GM18951 (cell line): ENCODE data around the gene BCAR1.
"Not testable (repeated sequence)": the region's sequence is repeated elsewhere in the genome, so short reads cannot be mapped to it uniquely, and the experiment has no call there.

ENCODE experiments used
- POLR2A ChIP-seq: IDR thresholded peaks from 4 replicates; pipeline ENCODE4 v1.6.1; 2011; ENCODE audit warnings: mild to moderate bottlenecking; ENCODE audit not compliant: insufficient read length, insufficient read depth; ENCODE audit errors: extremely low read depth
- in situ Hi-C: fragments of 300-500 bp; cut with MboI; formaldehyde crosslinking; loops from one replicate; pipeline ENCODE4 v1.12.0; 2022; ENCODE audit warnings: low sequenced_read_pairs, mixed read lengths, inconsistent platforms; ENCODE audit not compliant: unreplicated experiment

Gene BCAR1

DNA sequence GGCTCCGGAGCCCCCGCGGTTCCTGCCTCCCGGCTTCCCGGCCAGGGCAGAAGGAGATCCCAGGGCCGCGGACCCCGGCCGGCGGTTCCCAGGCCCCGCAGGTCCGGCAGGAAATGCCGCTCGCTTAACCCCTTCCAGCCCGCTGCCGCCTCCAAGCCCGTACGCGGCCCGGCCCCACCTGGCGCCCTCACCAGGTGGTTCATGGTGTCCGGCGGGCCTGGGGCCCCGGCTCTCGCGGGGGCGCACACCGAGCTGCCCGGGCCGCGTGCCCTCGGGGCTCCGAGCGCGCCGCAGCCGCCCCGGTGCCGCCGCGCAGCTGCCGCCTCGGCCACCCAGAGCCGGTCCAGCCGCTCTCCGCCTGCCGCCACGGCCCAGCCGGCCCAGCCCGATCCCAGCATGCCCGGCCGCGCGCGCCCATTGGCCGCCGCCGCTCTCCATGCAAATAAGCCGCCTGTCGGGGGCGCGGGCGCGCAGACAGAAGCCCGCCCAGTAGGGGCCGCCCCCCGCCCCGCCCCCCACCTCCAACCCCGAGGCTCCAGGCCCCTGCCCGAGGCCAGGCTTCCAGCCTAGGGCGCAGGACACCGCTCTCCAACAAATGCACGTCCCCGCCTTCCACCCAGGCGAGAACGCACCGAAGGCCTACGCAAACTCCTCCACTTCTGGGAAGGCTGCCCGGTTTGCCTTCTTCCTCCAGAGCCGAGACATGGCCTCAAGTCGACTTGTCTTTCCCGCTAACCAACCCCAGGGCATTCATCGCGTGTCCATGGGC lies at the start of gene BCAR1:
Gene BCAR1, minus strand, starts transcription at position 345 of the 769 bp plus-strand sequence. Its CDS starts 142 bp downstream, at position 203.
- in situ Hi-C loops = no loop called here

GRCh38 chr16:75298267-75298666 lies 46.8 kb upstream of the BCAR1 start:
- no peak for TF ChIP-seq POLR2A
- in situ Hi-C loops = no loop called here

More for the DNA sequence above, at the start of gene BCAR1:
- TF ChIP-seq POLR2A = peak; percentile 72

DNA sequence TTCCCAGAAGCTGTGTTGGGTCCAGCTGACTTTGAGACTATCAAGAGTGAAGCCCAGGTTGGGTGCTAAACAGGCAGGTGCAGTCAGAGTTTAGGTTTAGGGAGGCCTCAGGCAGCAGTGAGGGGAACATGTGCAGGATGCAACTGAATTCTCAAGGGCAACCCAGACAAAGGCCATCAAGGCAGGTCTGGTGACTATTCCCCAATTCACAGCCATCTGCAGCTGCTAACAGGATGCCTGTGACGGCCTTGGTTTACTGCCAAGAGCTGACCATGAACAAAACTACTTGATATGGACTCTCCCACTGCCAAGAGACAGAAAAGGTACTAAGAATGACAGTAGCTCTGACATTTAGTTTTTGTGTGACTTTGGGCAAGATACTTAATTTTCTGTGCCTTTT lies 45.2 kb upstream of the BCAR1 start:
- TF ChIP-seq POLR2A = no peak
- in situ Hi-C loops = no loop called here

GRCh38 chr16:75294773-75295459 lies 43.5 kb upstream of the BCAR1 start:
- no peak for TF ChIP-seq POLR2A
- in situ Hi-C loops = no loop called here

GRCh38 chr16:75293772-75294171 lies 42.3 kb upstream of the BCAR1 start:
- no peak for TF ChIP-seq POLR2A
- in situ Hi-C loops = no loop called here

DNA sequence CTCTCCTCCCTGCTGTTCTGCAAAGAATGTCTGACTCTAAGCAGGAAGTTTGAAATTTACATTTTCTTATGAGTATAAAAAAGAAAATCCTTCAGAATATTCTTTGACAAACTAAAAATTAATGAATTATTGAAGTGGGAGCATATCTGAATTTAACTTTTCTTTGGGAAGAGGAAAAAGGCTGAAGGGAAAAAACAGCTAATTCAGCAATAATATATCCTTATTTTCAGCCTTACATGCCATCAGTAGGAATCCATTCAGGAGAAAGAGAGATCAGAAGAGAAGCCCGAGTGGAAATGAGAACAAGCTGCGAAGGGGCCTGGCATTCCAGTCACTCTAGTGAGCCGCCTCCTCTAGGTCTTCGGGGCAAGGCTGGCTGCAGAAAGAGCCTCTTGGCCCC lies 41.7 kb upstream of the BCAR1 start:
- in situ Hi-C loops = no loop called here
- no peak for TF ChIP-seq POLR2A

GRCh38 chr16:75292691-75293090 lies 41.3 kb upstream of the BCAR1 start:
- TF ChIP-seq POLR2A = no peak
- in situ Hi-C loops = no loop called here

GRCh38 chr16:75289189-75289588 lies 37.8 kb upstream of the BCAR1 start:
- in situ Hi-C loops = no loop called here
- TF ChIP-seq POLR2A = no peak

DNA sequence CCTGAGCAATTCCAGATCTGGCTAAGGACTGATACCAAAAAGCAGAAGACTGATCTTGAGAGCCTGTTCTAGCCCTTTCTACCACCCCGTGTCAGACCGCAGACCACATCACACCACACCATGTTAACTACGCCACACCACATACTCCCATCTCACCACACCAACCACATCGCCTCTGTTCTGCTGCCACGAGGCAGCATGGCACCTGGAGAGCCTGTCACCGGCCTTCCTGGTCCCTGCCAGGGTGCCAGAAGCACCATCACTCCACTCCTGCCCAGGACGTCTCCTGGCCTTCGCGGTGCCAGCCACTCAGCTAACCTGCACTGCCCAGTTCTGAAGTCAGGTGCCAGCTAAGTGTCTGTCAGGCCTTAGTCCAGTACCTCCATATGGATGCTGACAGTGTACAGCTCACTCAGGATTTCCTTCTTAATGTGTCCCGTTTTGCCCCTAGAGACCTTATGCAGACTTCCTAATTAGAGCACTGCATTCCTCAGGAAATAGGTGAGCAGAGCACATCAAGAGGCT lies 37.2 kb upstream of the BCAR1 start:
- TF ChIP-seq POLR2A = no peak
- in situ Hi-C loops = no loop called here

GRCh38 chr16:75288181-75288580 lies 36.8 kb upstream of the BCAR1 start:
- no peak for TF ChIP-seq POLR2A
- in situ Hi-C loops = no loop called here

- no peak for TF ChIP-seq POLR2A
- in situ Hi-C loops = no loop called here
Measured at GRCh38 chr16:75287708-75288107, 36.3 kb upstream of the BCAR1 start.

GRCh38 chr16:75286389-75286788 lies 35.0 kb upstream of the BCAR1 start:
- no peak for TF ChIP-seq POLR2A
- in situ Hi-C loops = no loop called here

DNA sequence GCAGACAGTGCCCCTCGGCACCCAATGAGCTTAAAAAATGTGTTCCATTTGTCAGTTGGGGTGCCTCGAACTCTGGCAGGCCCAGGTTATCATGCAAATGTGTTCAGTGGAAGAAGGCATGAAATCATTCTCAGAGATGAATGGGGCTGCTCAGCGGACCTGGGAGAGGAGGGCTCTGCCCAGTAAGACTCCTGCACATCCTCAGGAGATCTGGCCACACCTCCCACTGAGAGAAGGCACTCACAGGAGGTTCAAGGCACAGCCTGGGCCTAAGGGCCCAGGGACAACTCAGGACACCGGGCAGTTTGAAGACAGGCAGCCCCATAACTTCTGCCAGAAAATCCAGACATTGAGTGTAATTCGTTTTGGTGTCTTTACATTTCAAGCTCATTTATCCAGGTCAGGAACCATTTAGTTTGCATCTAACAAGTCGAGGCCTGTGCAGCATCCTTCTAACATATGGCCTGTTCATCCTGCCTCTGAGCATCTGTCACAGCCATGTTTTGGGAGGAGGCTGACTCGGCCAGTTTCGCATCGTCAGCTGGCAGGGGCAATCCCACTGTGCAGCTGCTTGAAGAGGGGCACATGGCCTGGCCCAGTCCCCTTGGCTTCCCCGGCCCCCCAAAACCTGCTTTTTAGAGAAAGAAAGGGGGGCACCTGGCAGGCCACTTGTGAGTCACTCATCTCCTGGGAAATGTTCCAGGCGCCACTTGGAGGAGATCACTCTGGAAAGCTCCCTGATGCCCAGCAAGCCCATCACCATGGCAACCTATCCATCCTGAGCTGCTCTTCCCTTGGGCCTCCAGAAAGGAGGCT lies 31.2 kb upstream of the BCAR1 start:
- no peak for TF ChIP-seq POLR2A
- in situ Hi-C loops = no loop called here

- in situ Hi-C loops = no loop called here
Measured at GRCh38 chr16:75281826-75282225, 30.4 kb upstream of the BCAR1 start.

DNA sequence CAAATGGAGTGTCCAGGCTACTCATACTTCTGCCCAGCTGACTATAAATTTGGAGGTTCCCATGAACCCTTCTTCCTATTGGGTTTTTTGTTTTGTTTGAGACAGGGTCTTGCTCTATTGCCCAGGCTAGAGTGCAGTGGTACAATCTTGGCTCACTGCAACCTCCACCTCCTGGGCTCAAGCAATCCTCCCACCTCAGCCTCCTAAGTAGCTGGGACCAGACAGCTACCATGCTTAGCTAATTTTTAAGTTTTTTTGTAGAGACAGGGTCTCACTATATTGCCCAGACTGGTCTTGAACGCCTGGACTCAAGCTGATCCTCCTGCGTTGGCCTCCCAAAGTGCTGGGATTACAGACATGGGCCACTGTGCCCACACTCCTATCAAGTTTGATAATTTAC lies 29.6 kb upstream of the BCAR1 start:
- in situ Hi-C loops = not testable (repeated sequence)

More at GRCh38 chr16:75281826-75282225, 30.4 kb upstream of the BCAR1 start:
- TF ChIP-seq POLR2A = no peak
